Kidney epithelial cell (primary cell): ENCODE results near the gene UNC50. TPM values are rescaled to one million over a fixed set of nuclear protein-coding genes. Genes with fewer than 3 reads are reported as not detected.

ENCODE experiments used
- DNase-seq: peaks from one replicate; pipeline ENCODE4 v3.0.0-alpha.2; 2010; ENCODE audit warnings: low read depth
- H3K27me3 ChIP-seq: 2 replicates; pipeline ENCODE4 v1.6.0; 2011; ENCODE audit warnings: low read length; ENCODE audit not compliant: control insufficient read depth, insufficient read depth
- H3K36me3 ChIP-seq: 2 replicates; pipeline ENCODE4 v1.5.1; 2011; ENCODE audit warnings: low read length; ENCODE audit not compliant: control insufficient read depth, insufficient read depth
- H3K4me3 ChIP-seq: 2 replicates; pipeline ENCODE4 v1.5.1; 2011; ENCODE audit warnings: low read depth, mild to moderate bottlenecking, control low read depth, low read length
- total RNA-seq: library from RNA; depleted of rRNA; stranded (reverse); fragments of >200 nt; gene quantifications from 2 replicates; pipeline ENCODE4 v1.2.3, GENCODE V29; 2015
- TF ChIP-seq, protein P1 (sequence below): IDR thresholded peaks from 2 replicates; pipeline ENCODE4 v1.5.1; 2011; ENCODE audit warnings: mild to moderate bottlenecking, moderate library complexity, low read length, control low read depth, inconsistent platforms; ENCODE audit not compliant: insufficient read depth, poor library complexity, severe bottlenecking

UNC50 gene
- total RNA-seq: 45.9 and 57.1 TPM in 2 replicates

DNA sequence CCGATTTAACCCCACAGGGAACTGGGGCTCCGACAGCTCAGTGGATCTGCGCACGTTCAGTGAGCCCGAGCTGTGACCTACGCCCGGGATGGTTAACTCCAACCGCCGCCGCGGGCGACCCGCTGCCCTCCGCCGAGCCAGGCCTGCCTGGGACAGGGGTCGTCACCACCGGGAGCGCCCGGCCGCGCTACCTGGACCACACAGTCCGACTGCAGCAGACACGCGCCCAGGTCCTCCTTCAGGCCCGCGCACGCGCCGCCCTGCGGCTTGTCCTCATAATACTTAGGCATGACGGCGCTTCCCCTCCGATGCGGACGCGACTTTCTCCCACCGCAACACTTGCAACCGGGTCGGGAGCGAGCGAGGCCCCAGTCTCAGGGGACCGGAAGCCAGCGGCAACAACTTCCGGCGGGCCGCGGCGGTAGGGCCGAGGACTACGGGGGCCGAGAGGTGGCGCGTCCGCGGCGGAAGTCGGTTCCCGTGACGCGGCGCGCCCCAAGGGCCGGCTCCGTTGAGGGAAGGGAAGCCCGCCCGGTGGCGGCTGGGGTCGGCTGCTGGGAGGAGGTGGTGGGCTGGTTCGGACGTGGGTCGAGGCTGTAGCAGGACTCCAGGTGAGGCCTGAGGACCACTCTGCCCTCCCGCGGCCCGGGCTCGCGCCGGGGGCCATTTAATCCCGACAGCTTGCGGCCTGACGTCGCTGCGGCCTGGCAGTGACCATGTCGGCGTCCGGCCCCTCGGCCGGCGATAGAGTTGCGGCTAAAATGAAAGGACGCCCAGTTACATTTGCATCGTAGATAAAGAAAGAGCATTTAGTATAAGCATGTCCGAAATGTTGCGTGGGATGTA is at the start of gene UNC50, which contains the start of gene COA5:
Gene UNC50, plus strand, starts transcription at position 474 of the 846 bp plus-strand sequence. CDS start 1,171 bp downstream, outside the sequence.
Gene COA5, minus strand, starts transcription at position 397 of the 846 bp plus-strand sequence. Its CDS starts 107 bp downstream, at position 290.
- H3K27me3 ChIP-seq: no peaks in the 10 kb centered on the region
- TF ChIP-seq, protein P1, sequence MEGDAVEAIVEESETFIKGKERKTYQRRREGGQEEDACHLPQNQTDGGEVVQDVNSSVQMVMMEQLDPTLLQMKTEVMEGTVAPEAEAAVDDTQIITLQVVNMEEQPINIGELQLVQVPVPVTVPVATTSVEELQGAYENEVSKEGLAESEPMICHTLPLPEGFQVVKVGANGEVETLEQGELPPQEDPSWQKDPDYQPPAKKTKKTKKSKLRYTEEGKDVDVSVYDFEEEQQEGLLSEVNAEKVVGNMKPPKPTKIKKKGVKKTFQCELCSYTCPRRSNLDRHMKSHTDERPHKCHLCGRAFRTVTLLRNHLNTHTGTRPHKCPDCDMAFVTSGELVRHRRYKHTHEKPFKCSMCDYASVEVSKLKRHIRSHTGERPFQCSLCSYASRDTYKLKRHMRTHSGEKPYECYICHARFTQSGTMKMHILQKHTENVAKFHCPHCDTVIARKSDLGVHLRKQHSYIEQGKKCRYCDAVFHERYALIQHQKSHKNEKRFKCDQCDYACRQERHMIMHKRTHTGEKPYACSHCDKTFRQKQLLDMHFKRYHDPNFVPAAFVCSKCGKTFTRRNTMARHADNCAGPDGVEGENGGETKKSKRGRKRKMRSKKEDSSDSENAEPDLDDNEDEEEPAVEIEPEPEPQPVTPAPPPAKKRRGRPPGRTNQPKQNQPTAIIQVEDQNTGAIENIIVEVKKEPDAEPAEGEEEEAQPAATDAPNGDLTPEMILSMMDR: no peak
- peak within 1 kb of the TSS; percentile 93 for H3K4me3 ChIP-seq
- peaks cover 2% of the 10 kb centered on the region for H3K36me3 ChIP-seq
- DNase-seq: peak; percentile 41

GRCh38 chr2:98558852-98559530 is 49.4 kb upstream of the UNC50 start:
- Histone ChIP-seq H3K4me3 (no peak overlapping the region), H3K36me3 (no peaks in the 10 kb centered on the region), H3K27me3 (no peaks in the 10 kb centered on the region)
- TF ChIP-seq, protein P1: no peak
- no peak for DNase-seq

GRCh38 chr2:98559581-98559980 is 48.8 kb upstream of the UNC50 start:
- Histone ChIP-seq H3K27me3 (no peaks in the 10 kb centered on the region), H3K36me3 (no peaks in the 10 kb centered on the region), H3K4me3 (no peak overlapping the region)
- DNase-seq: no peak
- TF ChIP-seq, protein P1: no peak

- Histone ChIP-seq H3K27me3 (no peaks in the 10 kb centered on the region), H3K36me3 (no peaks in the 10 kb centered on the region), H3K4me3 (no peak overlapping the region)
- TF ChIP-seq, protein P1: no peak
- DNase-seq: peak; percentile 61
These were observed 48.1 kb upstream of the UNC50 start for GRCh38 chr2:98560256-98560771.

DNA sequence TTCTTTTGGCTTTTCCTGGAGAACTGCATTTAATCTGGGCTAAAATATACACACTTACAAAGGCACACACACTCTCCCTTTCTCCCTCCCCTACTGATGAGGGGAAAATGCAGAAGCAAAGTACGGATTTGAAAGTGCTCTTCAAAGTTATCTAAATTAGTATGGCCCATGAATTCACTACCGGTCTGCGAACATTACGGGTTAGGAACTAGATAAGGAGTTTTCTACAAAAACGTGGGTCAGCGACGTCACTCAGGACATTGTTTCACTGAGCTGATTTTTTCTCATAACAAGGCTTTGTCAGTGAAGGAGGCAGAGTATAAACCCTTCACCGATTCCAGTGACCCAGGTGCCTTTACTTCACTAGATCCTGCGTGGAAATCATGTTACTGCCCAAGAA is 47.4 kb upstream of the UNC50 start:
- Histone ChIP-seq H3K27me3 (no peaks in the 10 kb centered on the region), H3K36me3 (no peaks in the 10 kb centered on the region), H3K4me3 (no peak overlapping the region)
- TF ChIP-seq, protein P1: no peak
- no peak for DNase-seq
